Measurements from ENCODE around the gene GJC2. TPM values are rescaled to one million over a fixed set of nuclear protein-coding genes. Genes with fewer than 3 reads are reported as not detected.

Gene GJC2
- total and polyA plus RNA-seq, 2 donors = 1.2 to 1.5 TPM

- H3K27me3 ChIP-seq (ENCODE audit: control insufficient read depth in 2 of 2, insufficient read depth in 1 of 2, low read length in 1 of 2) = peaks cover 0 to 11% of the 10 kb centered on the region in 2 donors
- peaks cover 40 to 61% of the 10 kb centered on the region in 2 donors for H3K4me1 ChIP-seq (ENCODE audit: control insufficient read depth in 2 of 2, insufficient read depth in 2 of 2, low read length in 2 of 2)
- peak overlapping the region in 1 of 2 donors; percentile 32 for H3K27ac ChIP-seq (ENCODE audit: low read depth in 1 of 2, low read length in 1 of 2)
- peaks cover 0 to 3% of the 10 kb centered on the region in 2 donors for H3K9me3 ChIP-seq (ENCODE audit: control insufficient read depth in 2 of 2, insufficient read depth in 1 of 2, low read length in 1 of 2)
- peaks cover 0 to 4% of the 10 kb centered on the region in 2 donors for H3K36me3 ChIP-seq (ENCODE audit: control insufficient read depth in 2 of 2, insufficient read depth in 2 of 2, low read length in 1 of 2)
- H3K4me3 ChIP-seq (ENCODE audit: low read length in 2 of 2) = peak overlapping the region in 1 of 2 donors; percentile 8
- 85% methylated on average over 43 of the region's 43 CpGs for WGBS
- DNase-seq (ENCODE audit: low read depth in 6 of 9, low spot score in 9 of 9) = no peak
These were observed 8.0 kb downstream of the GJC2 start for GRCh38 chr1:228157729-228158126.

- H3K4me1 ChIP-seq (ENCODE audit: control insufficient read depth in 2 of 2, insufficient read depth in 2 of 2, low read length in 2 of 2) = peaks cover 40 to 67% of the 10 kb centered on the region in 2 donors
- H3K9me3 ChIP-seq (ENCODE audit: control insufficient read depth in 2 of 2, insufficient read depth in 1 of 2, low read length in 1 of 2) = peaks cover 0 to 3% of the 10 kb centered on the region in 2 donors
- no peak overlapping the region for H3K27ac ChIP-seq (ENCODE audit: low read depth in 1 of 2, low read length in 1 of 2)
- H3K36me3 ChIP-seq (ENCODE audit: control insufficient read depth in 2 of 2, insufficient read depth in 2 of 2, low read length in 1 of 2) = peaks cover 0 to 2% of the 10 kb centered on the region in 2 donors
- peaks cover 0 to 11% of the 10 kb centered on the region in 2 donors for H3K27me3 ChIP-seq (ENCODE audit: control insufficient read depth in 2 of 2, insufficient read depth in 1 of 2, low read length in 1 of 2)
- H3K4me3 ChIP-seq (ENCODE audit: low read length in 2 of 2) = no peak overlapping the region
- 94% methylated on average over 98 of the region's 98 CpGs for WGBS
- no peak for DNase-seq (ENCODE audit: low read depth in 6 of 9, low spot score in 9 of 9)
These were observed 8.6 kb downstream of the GJC2 start for GRCh38 chr1:228158151-228159007.

GRCh38 chr1:228159008-228159665 lies 9.4 kb downstream of the GJC2 start:
- Histone ChIP-seq H3K4me1 (ENCODE audit: control insufficient read depth in 2 of 2, insufficient read depth in 2 of 2, low read length in 2 of 2) (peaks cover 36 to 68% of the 10 kb centered on the region in 2 donors), H3K9me3 (ENCODE audit: control insufficient read depth in 2 of 2, insufficient read depth in 1 of 2, low read length in 1 of 2) (peaks cover 0 to 3% of the 10 kb centered on the region in 2 donors), H3K27me3 (ENCODE audit: control insufficient read depth in 2 of 2, insufficient read depth in 1 of 2, low read length in 1 of 2) (peaks cover 0 to 11% of the 10 kb centered on the region in 2 donors), H3K27ac (ENCODE audit: low read depth in 1 of 2, low read length in 1 of 2) (no peak overlapping the region), H3K36me3 (ENCODE audit: control insufficient read depth in 2 of 2, insufficient read depth in 2 of 2, low read length in 1 of 2) (no peaks in the 10 kb centered on the region), H3K4me3 (ENCODE audit: low read length in 2 of 2) (no peak overlapping the region)
- DNase-seq (ENCODE audit: low read depth in 6 of 9, low spot score in 9 of 9) = no peak
- WGBS = 95% methylated on average over 14 of the region's 14 CpGs

DNA sequence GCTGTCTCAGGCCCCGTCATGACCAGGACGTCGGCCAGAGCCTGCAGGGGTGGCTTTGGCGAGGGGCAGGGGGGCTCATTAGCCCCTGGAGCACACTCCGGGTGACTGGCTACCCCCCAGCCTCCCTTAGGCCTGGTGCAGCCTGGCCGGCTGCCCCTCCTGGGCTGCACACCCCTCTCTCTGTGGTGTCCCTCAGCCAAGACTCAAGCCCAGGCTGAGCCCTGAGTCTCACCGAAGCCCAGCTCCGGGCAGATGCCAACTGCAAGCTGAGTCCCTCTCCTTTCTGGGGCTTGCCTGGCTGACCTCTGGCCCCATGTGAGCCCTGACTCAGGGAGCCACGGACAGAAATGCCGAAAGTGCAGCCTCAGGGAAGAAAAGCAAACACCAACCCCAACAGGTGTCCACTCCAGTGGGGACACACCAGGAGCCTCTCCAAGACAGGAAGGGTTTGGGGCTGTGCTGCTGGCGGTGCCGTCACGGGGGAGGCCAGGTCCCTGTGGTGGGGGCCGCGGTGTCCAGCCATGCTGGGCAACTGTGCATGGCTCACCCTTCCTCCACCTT lies 10.6 kb downstream of the GJC2 start:
- DNase-seq (ENCODE audit: low read depth in 6 of 9, low spot score in 9 of 9) = no peak
- WGBS = 96% methylated on average over 15 of the region's 15 CpGs
- H3K9me3 ChIP-seq (ENCODE audit: control insufficient read depth in 2 of 2, insufficient read depth in 1 of 2, low read length in 1 of 2) = peaks cover 0 to 3% of the 10 kb centered on the region in 2 donors
- no peak overlapping the region for H3K27ac ChIP-seq (ENCODE audit: low read depth in 1 of 2, low read length in 1 of 2)
- H3K27me3 ChIP-seq (ENCODE audit: control insufficient read depth in 2 of 2, insufficient read depth in 1 of 2, low read length in 1 of 2) = peaks cover 0 to 11% of the 10 kb centered on the region in 2 donors
- H3K36me3 ChIP-seq (ENCODE audit: control insufficient read depth in 2 of 2, insufficient read depth in 2 of 2, low read length in 1 of 2) = no peaks in the 10 kb centered on the region
- H3K4me1 ChIP-seq (ENCODE audit: control insufficient read depth in 2 of 2, insufficient read depth in 2 of 2, low read length in 2 of 2) = peaks cover 29 to 68% of the 10 kb centered on the region in 2 donors
- no peak overlapping the region for H3K4me3 ChIP-seq (ENCODE audit: low read length in 2 of 2)

DNA sequence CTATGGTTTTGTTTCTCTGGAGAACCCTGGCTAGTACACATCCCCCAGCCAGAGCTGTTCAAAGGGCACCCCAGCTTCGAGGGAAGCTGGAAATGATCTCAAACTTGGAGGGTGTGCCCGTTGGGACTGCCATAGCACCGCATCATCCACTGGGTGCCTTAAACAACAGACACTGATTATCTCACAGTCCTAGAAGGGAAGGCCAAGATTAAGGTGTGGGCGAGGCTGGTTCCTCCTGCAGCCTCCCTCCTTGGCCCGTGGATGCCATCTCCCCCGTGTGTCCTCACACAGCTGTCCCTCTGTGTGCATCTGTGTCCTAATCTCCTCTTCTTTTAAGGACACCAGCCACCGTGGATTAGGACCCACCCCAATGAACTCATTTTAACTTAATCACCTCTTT lies 11.6 kb downstream of the GJC2 start:
- H3K4me3 ChIP-seq (ENCODE audit: low read length in 2 of 2) = no peak overlapping the region
- DNase-seq (ENCODE audit: low read depth in 6 of 9, low spot score in 9 of 9) = no peak
- 88% methylated on average over 7 of the region's 7 CpGs for WGBS
- H3K27me3 ChIP-seq (ENCODE audit: control insufficient read depth in 2 of 2, insufficient read depth in 1 of 2, low read length in 1 of 2) = peaks cover 0 to 11% of the 10 kb centered on the region in 2 donors
- H3K4me1 ChIP-seq (ENCODE audit: control insufficient read depth in 2 of 2, insufficient read depth in 2 of 2, low read length in 2 of 2) = peaks cover 18 to 59% of the 10 kb centered on the region in 2 donors
- H3K36me3 ChIP-seq (ENCODE audit: control insufficient read depth in 2 of 2, insufficient read depth in 2 of 2, low read length in 1 of 2) = no peaks in the 10 kb centered on the region
- H3K9me3 ChIP-seq (ENCODE audit: control insufficient read depth in 2 of 2, insufficient read depth in 1 of 2, low read length in 1 of 2) = peaks cover 0 to 3% of the 10 kb centered on the region in 2 donors
- no peak overlapping the region for H3K27ac ChIP-seq (ENCODE audit: low read depth in 1 of 2, low read length in 1 of 2)

DNA sequence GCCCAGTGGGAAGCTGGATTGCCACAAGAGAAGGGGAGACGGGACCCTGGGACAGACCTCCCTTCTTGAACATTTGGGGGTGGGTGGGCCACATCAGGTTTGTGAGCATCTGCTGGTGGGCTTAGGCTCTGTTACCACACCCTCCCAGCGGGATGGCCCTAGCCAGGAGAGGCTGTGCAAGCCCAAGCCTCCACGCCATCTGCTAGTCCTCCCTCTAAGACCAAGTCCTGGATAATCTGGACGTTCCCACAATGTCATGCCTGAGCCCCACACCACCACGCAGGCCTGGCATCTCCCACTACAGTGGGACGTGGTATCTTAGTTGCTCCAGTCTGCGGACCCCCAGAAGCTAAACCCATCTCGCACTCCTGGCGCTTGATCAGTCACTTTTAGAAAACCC lies 12.1 kb downstream of the GJC2 start:
- H3K36me3 ChIP-seq (ENCODE audit: control insufficient read depth in 2 of 2, insufficient read depth in 2 of 2, low read length in 1 of 2) = no peaks in the 10 kb centered on the region
- H3K9me3 ChIP-seq (ENCODE audit: control insufficient read depth in 2 of 2, insufficient read depth in 1 of 2, low read length in 1 of 2) = peaks cover 0 to 2% of the 10 kb centered on the region in 2 donors
- DNase-seq (ENCODE audit: low read depth in 6 of 9, low spot score in 9 of 9) = no peak
- H3K27me3 ChIP-seq (ENCODE audit: control insufficient read depth in 2 of 2, insufficient read depth in 1 of 2, low read length in 1 of 2) = peaks cover 0 to 11% of the 10 kb centered on the region in 2 donors
- no peak overlapping the region for H3K27ac ChIP-seq (ENCODE audit: low read depth in 1 of 2, low read length in 1 of 2)
- peaks cover 13 to 58% of the 10 kb centered on the region in 2 donors for H3K4me1 ChIP-seq (ENCODE audit: control insufficient read depth in 2 of 2, insufficient read depth in 2 of 2, low read length in 2 of 2)
- no peak overlapping the region for H3K4me3 ChIP-seq (ENCODE audit: low read length in 2 of 2)
- WGBS = 97% methylated on average over 9 of the region's 9 CpGs

- H3K27me3 ChIP-seq (ENCODE audit: control insufficient read depth in 2 of 2, insufficient read depth in 1 of 2, low read length in 1 of 2) = peaks cover 0 to 11% of the 10 kb centered on the region in 2 donors
- DNase-seq (ENCODE audit: low read depth in 6 of 9, low spot score in 9 of 9) = peak in 1 of 9 donors; percentile 33
- 42% methylated on average over 14 of the region's 14 CpGs for WGBS
These were observed 12.7 kb downstream of the GJC2 start for GRCh38 chr1:228162286-228163006.

DNA sequence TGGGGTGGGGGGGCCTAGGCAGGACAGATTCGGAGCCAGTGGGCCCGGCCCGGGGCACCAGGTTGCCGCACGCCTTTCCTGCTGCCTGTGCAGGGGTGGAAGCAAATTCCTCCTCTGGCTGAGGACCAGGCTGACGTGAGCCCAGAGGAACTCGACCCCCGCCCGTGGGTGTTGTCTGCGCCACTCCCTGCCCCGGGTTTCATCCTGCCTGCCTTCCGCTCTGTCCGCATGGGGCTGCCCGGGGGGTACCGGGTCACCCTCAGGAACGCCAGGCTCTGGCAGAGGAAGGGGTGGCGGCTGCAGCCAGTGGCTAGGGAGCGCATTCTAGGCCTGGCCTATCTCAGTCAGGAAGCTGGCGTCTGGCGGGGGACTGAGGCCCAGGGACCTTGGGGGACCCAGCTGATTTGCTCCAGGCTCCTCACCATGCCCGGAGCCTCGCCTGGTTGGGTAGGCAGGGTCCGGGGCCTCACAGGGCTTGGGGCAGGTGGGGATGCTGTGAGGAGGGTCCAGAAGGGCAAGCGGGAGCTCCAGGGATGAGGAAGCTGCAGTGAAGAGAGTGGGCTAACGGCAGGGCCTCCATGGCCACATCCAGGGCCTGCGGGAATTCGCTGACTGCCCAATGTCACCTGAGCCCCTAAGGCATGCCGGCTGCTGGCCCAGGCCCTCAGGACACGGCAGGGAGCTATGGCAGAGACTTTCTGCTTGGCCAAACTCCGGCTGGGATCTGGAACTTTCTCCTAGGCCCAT lies 13.4 kb downstream of the GJC2 start:
- H3K27me3 ChIP-seq (ENCODE audit: control insufficient read depth in 2 of 2, insufficient read depth in 1 of 2, low read length in 1 of 2) = peaks cover 0 to 11% of the 10 kb centered on the region in 2 donors
- H3K4me1 ChIP-seq (ENCODE audit: control insufficient read depth in 2 of 2, insufficient read depth in 2 of 2, low read length in 2 of 2) = peaks cover 6 to 48% of the 10 kb centered on the region in 2 donors
- DNase-seq (ENCODE audit: low read depth in 6 of 9, low spot score in 9 of 9) = no peak
- WGBS = 78% methylated on average over 30 of the region's 30 CpGs
- H3K4me3 ChIP-seq (ENCODE audit: low read length in 2 of 2) = no peak overlapping the region
- H3K9me3 ChIP-seq (ENCODE audit: control insufficient read depth in 2 of 2, insufficient read depth in 1 of 2, low read length in 1 of 2) = no peaks in the 10 kb centered on the region
- H3K36me3 ChIP-seq (ENCODE audit: control insufficient read depth in 2 of 2, insufficient read depth in 2 of 2, low read length in 1 of 2) = peaks cover 0 to 2% of the 10 kb centered on the region in 2 donors
- H3K27ac ChIP-seq (ENCODE audit: low read depth in 1 of 2, low read length in 1 of 2) = peak overlapping the region in 1 of 2 donors; percentile 40

More at GRCh38 chr1:228162286-228163006, 12.7 kb downstream of the GJC2 start:
- Histone ChIP-seq H3K36me3 (ENCODE audit: control insufficient read depth in 2 of 2, insufficient read depth in 2 of 2, low read length in 1 of 2) (no peaks in the 10 kb centered on the region), H3K4me3 (ENCODE audit: low read length in 2 of 2) (no peak overlapping the region), H3K9me3 (ENCODE audit: control insufficient read depth in 2 of 2, insufficient read depth in 1 of 2, low read length in 1 of 2) (no peaks in the 10 kb centered on the region), H3K27ac (ENCODE audit: low read depth in 1 of 2, low read length in 1 of 2) (peak overlapping the region; percentile 28 to 40), H3K4me1 (ENCODE audit: control insufficient read depth in 2 of 2, insufficient read depth in 2 of 2, low read length in 2 of 2) (peaks cover 7 to 52% of the 10 kb centered on the region in 2 donors)

Data from thymus (tissue), 11 donors.